GM23338 (cell line): ENCODE measurements around the gene EYA2. TPM values are rescaled to one million over a fixed set of nuclear protein-coding genes. Genes with fewer than 3 reads are reported as not detected.
A peak's percentile ranks its signal among the peaks of the same experiment; 100 is the strongest.

Source experiments
- ATAC-seq: fragments of 200-7000 bp; cut with Tn5 transposase; 3 replicates; pipeline ENCODE4 v1.9.1; 2020
- DNase-seq: peaks from one replicate; pipeline ENCODE4 v3.0.0-alpha.2; 2015; ENCODE audit warnings: low spot score
- H2AFZ ChIP-seq: fragments of 200-600 bp; sonication (generic); 2 replicates; pipeline ENCODE4 v1.8.0; 2016; ENCODE audit warnings: antibody characterized with exemption, mild to moderate bottlenecking, moderate library complexity
- H3F3A ChIP-seq: fragments of 200-600 bp; sonication (generic); replicated peaks from 2 replicates; pipeline ENCODE4 v1.8.0; 2017; ENCODE audit warnings: antibody characterized with exemption, mixed run types, low read depth
- H3K27ac ChIP-seq: fragments of 200-600 bp; sonication (generic); 2 replicates; pipeline ENCODE4 v1.6.1; 2016; ENCODE audit warnings: low read depth
- H3K27me3 ChIP-seq: fragments of 200-600 bp; sonication (generic); 2 replicates; pipeline ENCODE4 v1.8.0; 2016; ENCODE audit warnings: mild to moderate bottlenecking, mixed run types, moderate library complexity; ENCODE audit not compliant: insufficient read depth
- H3K36me3 ChIP-seq: fragments of 200-600 bp; sonication (generic); 2 replicates; pipeline ENCODE4 v1.8.0; 2016; ENCODE audit warnings: mild to moderate bottlenecking; ENCODE audit not compliant: insufficient read depth
- H3K4me1 ChIP-seq: fragments of 200-600 bp; sonication (generic); 2 replicates; pipeline ENCODE4 v1.8.0; 2016; ENCODE audit warnings: mild to moderate bottlenecking, moderate library complexity; ENCODE audit not compliant: insufficient read depth
- H3K4me2 ChIP-seq: fragments of 200-600 bp; sonication (generic); 2 replicates; pipeline ENCODE4 v1.7.1; 2017; ENCODE audit warnings: mixed run types
- H3K4me3 ChIP-seq: fragments of 200-600 bp; sonication (generic); 2 replicates; pipeline ENCODE4 v1.6.1; 2016; ENCODE audit warnings: mixed run types
- H3K79me2 ChIP-seq: fragments of 200-600 bp; sonication (generic); replicated peaks from 2 replicates; pipeline ENCODE4 v1.8.0; 2017; ENCODE audit warnings: mild to moderate bottlenecking; ENCODE audit not compliant: insufficient read depth
- H3K9me2 ChIP-seq: fragments of 200-600 bp; sonication (generic); 2 replicates; pipeline ENCODE4 v1.8.0; 2017; ENCODE audit not compliant: insufficient read depth
- H4K20me1 ChIP-seq: fragments of 200-600 bp; sonication (generic); replicated peaks from 2 replicates; pipeline ENCODE4 v1.8.0; 2017; ENCODE audit warnings: mild to moderate bottlenecking; ENCODE audit not compliant: insufficient read depth
- H3K27ac Mint-ChIP-seq: 2 replicates; pipeline ENCODE4 v1.8.0; 2020; ENCODE audit warnings: inconsistent platforms, mild to moderate bottlenecking, moderate library complexity, mixed read lengths
- H3K27me3 Mint-ChIP-seq: 3 replicates; pipeline ENCODE4 v1.8.0; 2022; ENCODE audit warnings: low read depth, mild to moderate bottlenecking, moderate library complexity, mixed read lengths, inconsistent platforms; ENCODE audit not compliant: insufficient read depth, poor library complexity
- H3K36me3 Mint-ChIP-seq: 3 replicates; pipeline ENCODE4 v1.8.0; 2021; ENCODE audit warnings: low read depth, mild to moderate bottlenecking, inconsistent platforms, moderate library complexity, mixed read lengths
- H3K4me1 Mint-ChIP-seq: 3 replicates; pipeline ENCODE4 v1.8.0; 2020; ENCODE audit warnings: mild to moderate bottlenecking, inconsistent platforms, mixed read lengths
- H3K4me3 Mint-ChIP-seq: 3 replicates; pipeline ENCODE4 v1.8.0; 2021; ENCODE audit warnings: moderate library complexity, mild to moderate bottlenecking, inconsistent platforms, mixed read lengths
- H3K9me3 Mint-ChIP-seq: 3 replicates; pipeline ENCODE4 v1.8.0; 2020; ENCODE audit warnings: moderate library complexity, mild to moderate bottlenecking, inconsistent platforms, mixed read lengths
- CREB1 ChIP-seq: fragments of 250-450 bp; sonication (Bioruptor Pico); IDR thresholded peaks from 2 replicates; pipeline ENCODE4 v1.5.0; 2020; ENCODE audit warnings: low read depth, mild to moderate bottlenecking, moderate library complexity
- EZH2 ChIP-seq: fragments of 200-600 bp; sonication (generic); IDR thresholded peaks from one replicate; pipeline ENCODE4 v1.8.0; 2017; ENCODE audit warnings: antibody characterized with exemption, mild to moderate bottlenecking, low read depth; ENCODE audit not compliant: unreplicated experiment
- EZH2phosphoT487 ChIP-seq: fragments of 200-600 bp; sonication (generic); IDR thresholded peaks from one replicate; pipeline ENCODE4 v1.8.1; 2018; ENCODE audit warnings: antibody characterized with exemption; ENCODE audit not compliant: unreplicated experiment
- JUNB ChIP-seq: IDR thresholded peaks from one replicate; pipeline ENCODE4 v1.6.1; 2016; ENCODE audit warnings: antibody characterized with exemption; ENCODE audit not compliant: unreplicated experiment
- NANOG ChIP-seq: IDR thresholded peaks from 2 replicates; pipeline ENCODE4 v1.6.1; 2016; ENCODE audit warnings: antibody characterized with exemption, borderline replicate concordance
- POLR2AphosphoS5 ChIP-seq: IDR thresholded peaks from 2 replicates; pipeline ENCODE4 v1.6.1; 2016; ENCODE audit warnings: antibody characterized with exemption, low read depth
- STAT1 ChIP-seq: IDR thresholded peaks from one replicate; pipeline ENCODE4 v1.6.1; 2016; ENCODE audit warnings: antibody characterized with exemption; ENCODE audit not compliant: unreplicated experiment
- ZNF331 ChIP-seq: fragments of 250-450 bp; sonication (Bioruptor Pico); IDR thresholded peaks from 2 replicates; pipeline ENCODE4 v1.5.0; 2020; ENCODE audit warnings: low read depth, mild to moderate bottlenecking, moderate library complexity
- ZNF462 ChIP-seq: fragments of 250-450 bp; sonication (Bioruptor Pico); IDR thresholded peaks from 2 replicates; pipeline ENCODE4 v1.5.0; 2020; ENCODE audit warnings: mild to moderate bottlenecking, moderate library complexity
- polyA plus RNA-seq: library from polyadenylated mRNA; unstranded; fragments of >200 nt; fragmentation: Nextera tagmentation; extraction: Ambion mirVana; gene quantifications from 2 replicates; pipeline ENCODE4 v1.2.1, GENCODE V29; 2016
- total RNA-seq: library from RNA; depleted of rRNA; stranded (reverse); fragments of >200 nt; shearing (Covaris generic); gene quantifications from 2 replicates; pipeline ENCODE4 v1.2.3, GENCODE V29; 2014

EYA2 gene
- total and polyA plus RNA-seq, 2 experiments from 2014 or later, result 0.50 to 0.56 TPM

GRCh38 chr20:47235853-47236638, 341.4 kb downstream of the EYA2 start:
- Histone ChIP-seq H3K4me2 (no peak overlapping the region), H3K36me3 (peaks cover 53% of the 10 kb centered on the region), H4K20me1 (peaks cover 13% of the 10 kb centered on the region), H3K4me3 (no peak overlapping the region), H3K79me2 (peaks cover 54% of the 10 kb centered on the region), H3K4me1 (peaks cover 9% of the 10 kb centered on the region; the same call in 1 of the 2 replicates), H2AFZ (no peak overlapping the region), H3K27me3 (no peaks in the 10 kb centered on the region), H3F3A (peaks cover 32% of the 10 kb centered on the region; the same call in 1 of the 2 replicates), H3K27ac (no peak overlapping the region), H3K9me2 (no peaks in the 10 kb centered on the region)
- Mint-ChIP-seq H3K9me3 (no peaks in the 10 kb centered on the region), H3K36me3 (peaks cover 84% of the 10 kb centered on the region), H3K27ac (no peak overlapping the region; the same call in 1 of the 2 replicates), H3K27me3 (peaks cover 18% of the 10 kb centered on the region), H3K4me1 (peaks cover 20% of the 10 kb centered on the region), H3K4me3 (no peak overlapping the region)
- DNase-seq, result no peak
- TF ChIP-seq STAT1 (no peak), JUNB (no peak), ZNF331 (no peak)
- ATAC-seq, result no peak

- no peaks in the 10 kb centered on the region for H3K27me3 ChIP-seq
- no peaks in the 10 kb centered on the region for H3K9me2 ChIP-seq
- no peak overlapping the region for H3K4me2 ChIP-seq
- TF ChIP-seq JUNB (no peak), NANOG (no peak), CREB1 (CRISPR knock-in tag) (no peak), ZNF462 (no peak), POLR2AphosphoS5 (no peak), EZH2phosphoT487 (no peak), EZH2 (no peak)
- peaks cover 53% of the 10 kb centered on the region for H3K79me2 ChIP-seq
- Mint-ChIP-seq H3K4me3 (no peak overlapping the region), H3K36me3 (peaks cover 83% of the 10 kb centered on the region), H3K4me1 (peaks cover 15% of the 10 kb centered on the region), H3K27ac (peak overlapping the region; percentile 44; the same call in 1 of the 2 replicates), H3K9me3 (no peaks in the 10 kb centered on the region), H3K27me3 (peaks cover 20% of the 10 kb centered on the region)
- H3F3A ChIP-seq, result peaks cover 29% of the 10 kb centered on the region; the same call in 1 of the 2 replicates
- peaks cover 56% of the 10 kb centered on the region for H3K36me3 ChIP-seq
- H3K27ac ChIP-seq, result 0 out of 2 replicates have a peak overlapping the region, but pooled peaks have one; percentile 45
- DNase-seq (no peak), ATAC-seq (no peak)
- peaks cover 8% of the 10 kb centered on the region for H4K20me1 ChIP-seq
- no peak overlapping the region for H2AFZ ChIP-seq
- no peak overlapping the region for H3K4me3 ChIP-seq
- peaks cover 4% of the 10 kb centered on the region; the same call in 1 of the 2 replicates for H3K4me1 ChIP-seq
Measured at GRCh38 chr20:47236639-47236900, 341.9 kb downstream of the EYA2 start.
